PFSK-1 (cell line): ENCODE measurements around the gene EXTL1.

ENCODE experiments used
- FOXP2 ChIP-seq: optimal IDR thresholded peaks from 2 replicates; pipeline ENCODE3; 2011; ENCODE audit warnings: borderline replicate concordance, control low read depth, inconsistent platforms; ENCODE audit not compliant: insufficient read depth; ENCODE audit errors: extremely low read length, extremely low read depth
- POLR2AphosphoS5 ChIP-seq: IDR thresholded peaks from 2 replicates; pipeline ENCODE4 v1.6.1; 2012; ENCODE audit warnings: low read depth, mild to moderate bottlenecking, control low read depth, low read length, moderate library complexity
- REST ChIP-seq, 2 experiments: IDR thresholded peaks; 2 replicates each; pipeline versions ENCODE4 v1.6.1 to v1.8.0; 2011 to 2012; ENCODE audit warnings: low read depth in 2 of 2, low read length in 2 of 2, control low read depth in 1 of 2, inconsistent platforms in 1 of 2, mild to moderate bottlenecking in 1 of 2, moderate library complexity in 1 of 2; ENCODE audit not compliant: insufficient read depth in 1 of 2
- SIN3A ChIP-seq: IDR thresholded peaks from 2 replicates; pipeline ENCODE4 v1.6.1; 2012; ENCODE audit warnings: mild to moderate bottlenecking, low read length, moderate library complexity, borderline replicate concordance; ENCODE audit not compliant: insufficient read depth
- TAF1 ChIP-seq: IDR thresholded peaks from 2 replicates; pipeline ENCODE4 v1.6.1; 2012; ENCODE audit warnings: low read length, control low read depth, borderline replicate concordance; ENCODE audit not compliant: insufficient read depth

EXTL1 gene

DNA sequence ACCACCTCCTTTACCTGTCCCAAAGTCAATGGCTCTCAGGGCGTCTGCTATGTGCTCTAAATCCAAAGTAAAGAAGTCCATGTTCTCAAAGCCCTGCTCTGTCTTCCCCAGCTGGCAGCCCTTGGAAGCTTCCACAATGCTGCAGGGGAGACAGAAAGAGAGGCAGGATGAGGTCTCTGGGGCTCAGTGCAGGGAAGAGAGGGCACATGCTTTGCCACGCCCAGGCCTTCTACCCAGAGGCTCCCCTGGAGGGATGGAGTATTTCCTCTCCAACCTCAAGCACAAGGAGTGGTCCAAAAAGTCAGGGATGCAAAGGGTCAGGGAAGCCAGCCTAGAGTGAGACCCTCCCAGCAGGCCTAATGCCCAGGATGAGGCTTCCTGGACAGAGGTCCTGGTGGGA lies 35.6 kb downstream of the EXTL1 start:
- TF ChIP-seq REST (IDR thresholded peaks at IDR 0.05; ENCODE audit: insufficient read depth in 1 of 2, low read depth in 2 of 2, low read length in 2 of 2), result no peak
- no peak for TF ChIP-seq TAF1
- TF ChIP-seq POLR2AphosphoS5, result no peak
- no peak for TF ChIP-seq SIN3A

GRCh38 chr1:26058052-26058595 lies 36.5 kb downstream of the EXTL1 start:
- TF ChIP-seq TAF1 (no peak), POLR2AphosphoS5 (no peak), REST (IDR thresholded peaks at IDR 0.05; ENCODE audit: insufficient read depth in 1 of 2, low read depth in 2 of 2, low read length in 2 of 2) (no peak), FOXP2 (no peak), SIN3A (no peak)

DNA sequence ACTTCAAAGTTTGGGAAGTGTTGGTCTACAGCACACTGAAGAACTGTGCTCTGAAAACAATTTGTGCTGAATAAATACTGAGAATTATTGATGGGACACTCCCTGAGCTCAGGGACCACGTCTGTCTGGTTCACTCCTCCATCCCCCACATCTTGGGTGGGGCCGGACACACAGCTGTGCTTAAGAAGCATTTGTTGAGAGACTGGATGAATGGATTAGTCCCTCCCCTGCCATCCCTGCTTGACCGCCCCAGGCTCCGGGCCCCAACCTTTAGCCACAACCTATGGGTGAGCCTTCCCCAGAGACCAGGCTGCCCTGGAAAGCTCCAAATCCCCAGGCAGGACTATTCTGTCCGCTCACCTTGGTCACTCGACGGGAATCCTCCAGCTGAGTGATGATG lies 38.3 kb downstream of the EXTL1 start:
- TF ChIP-seq POLR2AphosphoS5 (no peak), SIN3A (no peak), REST (IDR thresholded peaks at IDR 0.05; ENCODE audit: insufficient read depth in 1 of 2, low read depth in 2 of 2, low read length in 2 of 2) (no peak), FOXP2 (no peak), TAF1 (no peak)

- TF ChIP-seq REST (IDR thresholded peaks at IDR 0.05; ENCODE audit: insufficient read depth in 1 of 2, low read depth in 2 of 2, low read length in 2 of 2), result no peak
- no peak for TF ChIP-seq SIN3A
- no peak for TF ChIP-seq POLR2AphosphoS5
- no peak for TF ChIP-seq TAF1
- no peak for TF ChIP-seq FOXP2
Observed at GRCh38 chr1:26060832-26061574, 39.4 kb downstream of the EXTL1 start.

DNA sequence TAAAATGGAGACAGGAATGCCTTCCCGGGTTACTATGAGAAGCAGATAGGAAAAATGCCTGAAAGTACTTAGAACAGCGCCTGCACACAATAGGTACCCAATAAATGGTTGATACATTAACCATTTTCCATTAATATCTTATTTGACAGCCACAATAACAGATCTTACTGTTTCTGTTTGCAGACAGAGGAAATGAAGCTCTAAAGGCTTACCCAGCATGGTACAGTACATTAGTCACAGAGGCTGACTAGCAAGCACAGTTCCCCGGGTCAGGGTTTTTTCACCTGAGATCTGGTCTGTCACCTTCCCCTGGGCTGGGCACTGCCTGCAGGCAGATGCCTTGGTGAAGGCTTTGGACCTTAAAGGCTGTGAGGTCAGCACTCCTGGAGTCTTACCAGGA lies 43.0 kb downstream of the EXTL1 start:
- TF ChIP-seq TAF1 (no peak), REST (IDR thresholded peaks at IDR 0.05; ENCODE audit: insufficient read depth in 1 of 2, low read depth in 2 of 2, low read length in 2 of 2) (no peak), POLR2AphosphoS5 (no peak), SIN3A (no peak)
